Activated CD8-positive, alpha-beta T cell treated with anti-CD3 and anti-CD28 coated beads for 36 hours (primary cell): ENCODE data around the gene NPHS1. TPM values are rescaled to one million over a fixed set of nuclear protein-coding genes. Genes with fewer than 3 reads are reported as not detected.
A peak's percentile ranks its signal among the peaks of the same experiment; 100 is the strongest.
"Not testable (repeated sequence)": the region's sequence is repeated elsewhere in the genome, so short reads cannot be mapped to it uniquely, and the experiment has no call there.

Experiments
- ATAC-seq: fragments of 200-7000 bp; cut with Tn5 transposase; one replicate; pipeline ENCODE4 v1.10.0; 2021; ENCODE audit warnings: mild to moderate bottlenecking, moderate library complexity
- CTCF ChIA-PET: fragments of 350-600 bp; sonication (Branson Sonifier 250); formaldehyde crosslinking; loops from one replicate; lab custom pipeline; 2021; ENCODE audit warnings: antibody characterized with exemption; lab: Charles Lee
- POLR2A ChIA-PET: fragments of 350-600 bp; sonication (Branson Sonifier 250); formaldehyde crosslinking; loops from one replicate; lab custom pipeline; 2021; ENCODE audit warnings: antibody characterized with exemption; lab: Charles Lee
- DNase-seq: peaks from one replicate; pipeline ENCODE4 v3.0.0-alpha.2; 2020
- H3K27ac Mint-ChIP-seq: one replicate; pipeline ENCODE4 v1.8.0; 2021; ENCODE audit warnings: mild to moderate bottlenecking, mixed read lengths
- H3K27me3 Mint-ChIP-seq: one replicate; pipeline ENCODE4 v1.8.0; 2021; ENCODE audit warnings: mixed read lengths
- H3K36me3 Mint-ChIP-seq: one replicate; pipeline ENCODE4 v1.8.0; 2021; ENCODE audit warnings: low read depth, mixed read lengths
- H3K4me1 Mint-ChIP-seq: one replicate; pipeline ENCODE4 v1.8.0; 2021; ENCODE audit warnings: low read depth, mixed read lengths
- H3K4me3 Mint-ChIP-seq: one replicate; pipeline ENCODE4 v1.8.0; 2021; ENCODE audit warnings: mild to moderate bottlenecking, moderate library complexity, mixed read lengths
- H3K9me3 Mint-ChIP-seq: one replicate; pipeline ENCODE4 v1.8.0; 2021; ENCODE audit warnings: mixed read lengths
- intact Hi-C: fragments of 100-400 bp; cut with micrococcal nuclease; formaldehyde crosslinking; loops from one replicate; pipeline ENCODE4 v1.10.0; 2022
- total RNA-seq, 2 experiments: library from RNA; stranded (reverse); gene quantifications; one replicate each; pipeline ENCODE4 v1.2.3, GENCODE V29; 2021
- TF ChIP-seq, protein P1 (sequence below): fragments of 200-600 bp; IDR thresholded peaks from one replicate; pipeline ENCODE4 v1.8.0; 2022; ENCODE audit warnings: antibody characterized with exemption, mild to moderate bottlenecking

The NPHS1 gene
- total RNA-seq, 2 experiments from 2014 or later: not detected

DNA sequence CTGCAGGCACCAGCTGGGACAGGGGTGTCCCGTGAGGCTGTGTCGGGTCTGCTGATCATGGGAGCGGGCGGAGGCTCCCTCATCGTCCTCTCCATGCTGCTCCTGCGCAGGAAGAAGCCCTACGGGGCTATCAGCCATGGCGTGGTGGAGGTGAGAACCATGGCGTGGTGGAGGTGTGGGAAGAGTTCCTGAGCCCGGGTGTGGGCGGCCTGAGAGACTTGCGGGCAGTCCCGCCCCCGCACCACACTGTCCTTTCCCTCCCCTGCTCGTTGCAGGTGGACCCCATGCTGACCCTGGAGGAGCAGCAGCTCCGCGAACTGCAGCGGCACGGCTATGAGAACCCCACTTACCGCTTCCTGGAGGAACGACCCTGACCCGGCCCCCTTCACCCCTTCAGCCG is 26.8 kb upstream of the NPHS1 start:
- Mint-ChIP-seq H3K36me3 (no peaks in the 10 kb centered on the region), H3K4me3 (no peak overlapping the region), H3K4me1 (peaks cover 5% of the 10 kb centered on the region), H3K27me3 (peaks cover 19% of the 10 kb centered on the region), H3K9me3 (no peaks in the 10 kb centered on the region), H3K27ac (no peak overlapping the region)
- intact Hi-C loops: no loop called here
- no peak for DNase-seq
- ATAC-seq: no peak
- ChIA-PET POLR2A (interaction anchor here (0.6 kb wide), 1 partner anchor 323 kb away, joined by 3 read pairs; no protein-coding TSS in a partner anchor), CTCF (interaction anchor here (1.5 to 6.1 kb wide), 3 partner anchors 9 to 53 kb away, joined by 3 to 88 read pairs (median 6); no protein-coding TSS in a partner anchor)
- TF ChIP-seq, protein P1, sequence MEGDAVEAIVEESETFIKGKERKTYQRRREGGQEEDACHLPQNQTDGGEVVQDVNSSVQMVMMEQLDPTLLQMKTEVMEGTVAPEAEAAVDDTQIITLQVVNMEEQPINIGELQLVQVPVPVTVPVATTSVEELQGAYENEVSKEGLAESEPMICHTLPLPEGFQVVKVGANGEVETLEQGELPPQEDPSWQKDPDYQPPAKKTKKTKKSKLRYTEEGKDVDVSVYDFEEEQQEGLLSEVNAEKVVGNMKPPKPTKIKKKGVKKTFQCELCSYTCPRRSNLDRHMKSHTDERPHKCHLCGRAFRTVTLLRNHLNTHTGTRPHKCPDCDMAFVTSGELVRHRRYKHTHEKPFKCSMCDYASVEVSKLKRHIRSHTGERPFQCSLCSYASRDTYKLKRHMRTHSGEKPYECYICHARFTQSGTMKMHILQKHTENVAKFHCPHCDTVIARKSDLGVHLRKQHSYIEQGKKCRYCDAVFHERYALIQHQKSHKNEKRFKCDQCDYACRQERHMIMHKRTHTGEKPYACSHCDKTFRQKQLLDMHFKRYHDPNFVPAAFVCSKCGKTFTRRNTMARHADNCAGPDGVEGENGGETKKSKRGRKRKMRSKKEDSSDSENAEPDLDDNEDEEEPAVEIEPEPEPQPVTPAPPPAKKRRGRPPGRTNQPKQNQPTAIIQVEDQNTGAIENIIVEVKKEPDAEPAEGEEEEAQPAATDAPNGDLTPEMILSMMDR: no peak

DNA sequence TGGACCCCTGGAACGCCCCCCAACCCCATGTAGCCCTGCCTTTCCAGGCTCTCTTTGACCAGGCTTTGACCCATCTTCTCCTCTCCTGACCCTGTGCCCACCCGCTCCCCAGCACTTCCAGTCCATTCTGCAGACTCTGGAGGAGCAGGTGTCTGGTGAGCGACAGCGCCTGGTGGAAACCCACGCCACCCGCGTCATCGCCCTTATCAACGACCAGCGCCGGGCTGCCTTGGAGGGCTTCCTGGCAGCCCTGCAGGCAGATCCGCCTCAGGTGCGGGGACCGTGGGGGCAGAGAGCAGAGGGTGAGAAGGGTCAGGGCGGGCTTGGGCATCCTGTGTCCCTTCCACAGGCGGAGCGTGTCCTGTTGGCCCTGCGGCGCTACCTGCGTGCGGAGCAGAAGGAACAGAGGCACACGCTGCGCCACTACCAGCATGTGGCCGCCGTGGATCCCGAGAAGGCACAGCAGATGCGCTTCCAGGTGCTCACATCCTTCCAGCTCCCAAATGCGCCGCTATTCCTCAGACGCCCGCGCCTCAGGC is 22.2 kb upstream of the NPHS1 start:
- CTCF ChIA-PET: no interaction called here
- DNase-seq: no peak
- no peaks in the 10 kb centered on the region for H3K9me3 Mint-ChIP-seq
- POLR2A ChIA-PET: no interaction called here
- no peak for ATAC-seq
- H3K27me3 Mint-ChIP-seq: peaks cover 31% of the 10 kb centered on the region
- H3K4me3 Mint-ChIP-seq: no peak overlapping the region
- H3K4me1 Mint-ChIP-seq: peaks cover 8% of the 10 kb centered on the region
- no peak overlapping the region for H3K27ac Mint-ChIP-seq
- intact Hi-C loops: no loop called here
- no peaks in the 10 kb centered on the region for H3K36me3 Mint-ChIP-seq
- TF ChIP-seq, protein P1: no peak

DNA sequence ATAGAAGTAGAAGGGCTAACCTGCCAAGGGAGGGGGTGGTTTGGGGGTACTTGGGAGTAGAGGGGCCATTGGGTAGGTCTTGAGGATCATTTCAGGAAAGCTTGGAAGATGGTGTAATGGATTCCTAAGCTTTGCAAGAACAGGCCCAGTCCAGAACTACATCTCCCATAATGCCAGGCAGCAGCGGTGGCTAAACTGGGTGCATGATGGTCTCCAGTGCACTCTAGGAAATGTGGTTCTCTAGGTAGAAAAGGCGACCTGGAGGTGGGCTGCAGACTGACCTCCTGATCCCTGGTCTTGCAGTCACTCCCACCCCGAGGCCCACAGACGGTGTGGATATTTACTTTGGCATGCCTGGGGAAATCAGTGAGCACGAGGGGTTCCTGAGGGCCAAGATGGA is 19.9 kb upstream of the NPHS1 start:
- no peak for ATAC-seq
- ChIA-PET POLR2A (no interaction called here), CTCF (no interaction called here)
- H3K36me3 Mint-ChIP-seq: no peaks in the 10 kb centered on the region
- H3K4me3 Mint-ChIP-seq: no peak overlapping the region
- H3K9me3 Mint-ChIP-seq: no peaks in the 10 kb centered on the region
- intact Hi-C loops: no loop called here
- H3K27me3 Mint-ChIP-seq: peaks cover 35% of the 10 kb centered on the region
- TF ChIP-seq, protein P1: no peak
- DNase-seq: no peak
- H3K4me1 Mint-ChIP-seq: peaks cover 13% of the 10 kb centered on the region
- H3K27ac Mint-ChIP-seq: no peak overlapping the region

DNA sequence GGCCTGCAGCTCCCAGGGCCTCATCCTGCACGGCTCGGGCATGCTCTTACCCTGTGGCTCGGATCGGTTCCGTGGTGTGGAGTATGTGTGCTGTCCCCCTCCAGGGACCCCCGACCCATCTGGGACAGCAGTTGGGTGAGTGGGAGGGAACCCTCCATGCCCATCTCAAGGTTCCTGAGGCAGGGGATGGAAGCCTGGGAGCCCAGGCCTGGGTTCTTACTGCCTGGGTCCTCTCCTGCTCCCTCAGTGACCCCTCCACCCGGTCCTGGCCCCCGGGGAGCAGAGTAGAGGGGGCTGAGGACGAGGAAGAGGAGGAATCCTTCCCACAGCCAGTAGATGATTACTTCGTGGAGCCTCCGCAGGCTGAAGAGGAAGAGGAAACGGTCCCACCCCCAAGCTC is 19.3 kb upstream of the NPHS1 start:
- Mint-ChIP-seq H3K9me3 (no peaks in the 10 kb centered on the region), H3K36me3 (no peaks in the 10 kb centered on the region), H3K4me1 (peaks cover 13% of the 10 kb centered on the region), H3K4me3 (no peak overlapping the region), H3K27ac (no peak overlapping the region), H3K27me3 (peaks cover 36% of the 10 kb centered on the region)
- intact Hi-C loops: no loop called here
- DNase-seq: no peak
- POLR2A ChIA-PET: no interaction called here
- TF ChIP-seq, protein P1: no peak
- CTCF ChIA-PET: no interaction called here
- ATAC-seq: no peak

DNA sequence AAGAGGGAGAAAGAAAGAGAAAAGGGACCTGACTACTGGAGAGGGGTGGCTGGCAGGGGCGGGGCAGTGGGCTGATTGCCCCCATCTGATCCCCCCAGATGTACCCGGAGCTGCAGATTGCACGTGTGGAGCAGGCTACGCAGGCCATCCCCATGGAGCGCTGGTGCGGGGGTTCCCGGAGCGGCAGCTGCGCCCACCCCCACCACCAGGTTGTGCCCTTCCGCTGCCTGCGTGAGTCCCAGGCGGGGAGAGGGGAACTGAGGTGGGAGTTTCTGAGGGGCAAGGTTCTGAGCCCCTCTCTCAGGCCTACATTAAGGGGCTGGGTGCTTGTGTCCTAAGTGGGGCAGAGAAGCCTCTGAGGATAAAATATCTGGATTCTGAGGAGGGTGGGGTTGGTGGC is 18.5 kb upstream of the NPHS1 start:
- peaks cover 13% of the 10 kb centered on the region for H3K4me1 Mint-ChIP-seq
- no peaks in the 10 kb centered on the region for H3K9me3 Mint-ChIP-seq
- DNase-seq (no peak), ATAC-seq (no peak)
- ChIA-PET CTCF (no interaction called here), POLR2A (interaction anchor here (0.9 to 1.2 kb wide), 2 partner anchors 13 to 94 kb away, joined by 3 to 4 read pairs; no protein-coding TSS in a partner anchor)
- H3K4me3 Mint-ChIP-seq: no peak overlapping the region
- peaks cover 37% of the 10 kb centered on the region for H3K27me3 Mint-ChIP-seq
- intact Hi-C loops: no loop called here
- no peaks in the 10 kb centered on the region for H3K36me3 Mint-ChIP-seq
- TF ChIP-seq, protein P1: no peak
- no peak overlapping the region for H3K27ac Mint-ChIP-seq

DNA sequence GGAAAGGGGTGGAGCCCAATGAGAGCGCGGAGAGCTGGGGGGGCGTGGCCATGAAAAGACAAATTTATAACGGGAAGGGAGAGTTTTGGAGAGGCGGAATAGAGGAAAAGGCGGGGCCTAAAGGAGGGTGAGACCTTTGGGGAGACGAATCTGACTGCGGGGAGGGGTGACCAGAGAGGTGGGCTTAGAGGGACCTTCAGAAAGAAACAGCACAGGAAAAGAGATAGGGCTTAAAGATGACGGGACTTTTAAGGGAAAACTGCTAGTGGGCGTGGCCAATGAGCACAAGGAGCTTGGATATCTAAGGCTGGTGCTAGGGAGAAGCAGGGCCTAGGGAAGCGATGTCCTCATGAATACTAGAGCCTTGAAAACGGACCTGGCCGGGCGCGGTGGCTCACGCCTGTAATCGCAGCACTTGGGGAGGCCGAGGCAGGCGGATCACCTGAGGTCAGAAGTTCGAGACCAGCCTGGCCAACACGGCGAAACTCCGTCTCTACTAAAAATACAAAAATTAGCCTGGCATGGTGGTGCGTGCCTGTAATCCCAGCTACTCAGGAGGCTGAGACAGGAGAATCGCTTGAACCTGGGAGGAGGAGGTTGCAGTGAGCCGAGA is 17.9 kb upstream of the NPHS1 start:
- ATAC-seq, H3K27ac Mint-ChIP-seq, H3K9me3 Mint-ChIP-seq, H3K36me3 Mint-ChIP-seq, intact Hi-C loops, DNase-seq: not testable (repeated sequence)
- CTCF ChIA-PET: interaction anchor here (0.7 to 1.3 kb wide), 3 partner anchors 9 to 176 kb away, joined by 3 to 6 read pairs (median 4); no protein-coding TSS in a partner anchor
- Mint-ChIP-seq H3K27me3 (peaks cover 39% of the 10 kb centered on the region), H3K4me3 (peak overlapping the region; percentile 67), H3K4me1 (peaks cover 13% of the 10 kb centered on the region)
- POLR2A ChIA-PET: interaction anchor here (0.6 to 1.6 kb wide), 5 partner anchors 13 to 537 kb away, joined by 3 to 4 read pairs (median 4); partner anchors contain the start of genes PSENEN and U2AF1L4
